HepG2 (cell line): ENCODE results near the gene CMPK2. TPM values are rescaled to one million over a fixed set of nuclear protein-coding genes. Genes with fewer than 3 reads are reported as not detected.

Experiments used
- ATAC-seq: fragments of 200-7000 bp; cut with Tn5 transposase; 3 replicates; pipeline ENCODE4 v1.9.1; 2020; ENCODE audit warnings: mild to moderate bottlenecking, moderate library complexity
- BruUV-seq: library from RNA; stranded (reverse); fragments of 400-500 nt; replicated peaks from 2 replicates; lab custom pipeline; 2021; lab: Mats Ljungman, UMichigan
- CTCF ChIA-PET: fragments of 300-600 bp; formaldehyde crosslinking; extraction: SDS; loops from one replicate; lab custom pipeline; 2021; ENCODE audit warnings: low total read pairs, inconsistent platforms, low intra/inter-chr PET ratio; lab: Yijun Ruan, JAX
- POLR2A ChIA-PET: fragments of 350-600 bp; sonication (Branson Sonifier 250); formaldehyde crosslinking; loops from one replicate; lab custom pipeline; 2020; ENCODE audit warnings: antibody characterized with exemption, inconsistent platforms; lab: Yijun Ruan, JAX
- DNase-seq: peaks from one replicate; pipeline ENCODE4 v3.0.0-alpha.2; 2015; ENCODE audit warnings: low spot score
- FAIRE-seq: peaks from 3 replicates; lab custom pipeline; 2011; peaks lifted over from hg19 to GRCh38; lab: Jason Lieb, UNC
- H2AFZ ChIP-seq: one replicate; pipeline ENCODE4 v1.6.1; 2011; ENCODE audit warnings: low read length, inconsistent platforms
- H3K27ac ChIP-seq: fragments of 300-600 bp; 3 replicates; pipeline ENCODE4 v1.8.0; 2011; ENCODE audit warnings: mixed run types, mild to moderate bottlenecking, mixed read lengths, low read length, inconsistent platforms; ENCODE audit not compliant: insufficient read depth; ENCODE audit errors: extremely low read length
- H3K27me3 ChIP-seq, 2 experiments: fragments of 200-600 bp in 1 of 2; 2 replicates in 1 of 2; 3 replicates in 1 of 2; pipeline versions ENCODE4 v1.6.0 to v1.8.0; 2011; ENCODE audit warnings: low read length in 2 of 2, mild to moderate bottlenecking in 2 of 2, moderate library complexity in 2 of 2, inconsistent platforms in 1 of 2; ENCODE audit not compliant: insufficient read depth in 2 of 2, control insufficient read depth in 1 of 2
- H3K36me3 ChIP-seq, 2 experiments: fragments of 200-600 bp in 1 of 2; replicated peaks in 1 of 2; 2 replicates in 1 of 2; 3 replicates in 1 of 2; pipeline versions ENCODE4 v1.5.1 to v1.8.0; 2011; ENCODE audit warnings: low read length in 2 of 2, inconsistent platforms in 1 of 2; ENCODE audit not compliant: insufficient read depth in 2 of 2, control insufficient read depth in 1 of 2
- H3K4me1 ChIP-seq: 2 replicates; pipeline ENCODE4 v1.5.1; 2012; ENCODE audit warnings: low read length, inconsistent platforms; ENCODE audit not compliant: insufficient read depth
- H3K4me2 ChIP-seq: 2 replicates; pipeline ENCODE4 v1.6.0; 2011; ENCODE audit warnings: low read depth, low read length, inconsistent platforms
- H3K4me3 ChIP-seq, 3 experiments: fragments of 200-600 bp in 1 of 3; sonication (generic), shearing (Covaris generic) in 1 of 3; replicated peaks in 1 of 3; 2 replicates each; pipeline ENCODE4 v1.5.1; 2011 to 2016; ENCODE audit warnings: low read length in 3 of 3, inconsistent platforms in 2 of 3, low read depth in 2 of 3, mild to moderate bottlenecking in 2 of 3, control low read depth in 1 of 3, mixed read lengths in 1 of 3; ENCODE audit not compliant: insufficient read depth in 1 of 3
- H3K79me2 ChIP-seq: one replicate; pipeline ENCODE4 v1.6.1; 2011; ENCODE audit warnings: low read length, inconsistent platforms; ENCODE audit not compliant: insufficient read depth
- H3K9ac ChIP-seq: 2 replicates; pipeline ENCODE4 v1.6.0; 2011; ENCODE audit warnings: mild to moderate bottlenecking, low read depth, low read length, inconsistent platforms; ENCODE audit not compliant: insufficient read depth
- H3K9me3 ChIP-seq: 2 replicates; pipeline ENCODE4 v1.5.1; 2012; ENCODE audit warnings: mild to moderate bottlenecking, low read length
- H4K20me1 ChIP-seq: 2 replicates; pipeline ENCODE4 v1.6.0; 2011; ENCODE audit warnings: inconsistent platforms, mild to moderate bottlenecking, low read length, moderate library complexity; ENCODE audit not compliant: insufficient read depth
- EED ChIP-seq: sonication (generic); formaldehyde crosslinking; IDR thresholded peaks from 2 replicates; pipeline ENCODE4 v1.5.0; 2020; ENCODE audit warnings: mild to moderate bottlenecking, missing genetic modification reagents
- MED13 ChIP-seq: sonication (generic); formaldehyde crosslinking; IDR thresholded peaks from 2 replicates; pipeline ENCODE4 v1.5.0; 2020; ENCODE audit warnings: missing genetic modification reagents
- MEIS1 ChIP-seq: sonication (generic); formaldehyde crosslinking; IDR thresholded peaks from 2 replicates; pipeline ENCODE4 v1.9.0; 2021; ENCODE audit warnings: mild to moderate bottlenecking, missing genetic modification reagents, moderate library complexity, borderline replicate concordance
- NAIF1 ChIP-seq: sonication (generic); formaldehyde crosslinking; IDR thresholded peaks from 2 replicates; pipeline ENCODE4 v1.5.0; 2020; ENCODE audit warnings: mild to moderate bottlenecking, missing genetic modification reagents, borderline replicate concordance
- USF2 ChIP-seq, 2 experiments: sonication (generic) in 1 of 2; formaldehyde crosslinking in 1 of 2; IDR thresholded peaks; 2 replicates each; pipeline versions ENCODE4 v1.5.1 to v1.6.1; 2011 to 2020; ENCODE audit warnings: borderline replicate concordance in 1 of 2, low read depth in 1 of 2, low read length in 1 of 2, mild to moderate bottlenecking in 1 of 2, missing genetic modification reagents in 1 of 2, moderate library complexity in 1 of 2
- ZNF260 ChIP-seq: sonication (generic); formaldehyde crosslinking; IDR thresholded peaks from 2 replicates; pipeline ENCODE4 v1.4.0; 2020; ENCODE audit warnings: missing genetic modification reagents, low read depth, mild to moderate bottlenecking, borderline replicate concordance
- ZNF530 ChIP-seq: sonication (generic); formaldehyde crosslinking; IDR thresholded peaks from 2 replicates; pipeline ENCODE4 v1.5.0; 2020; ENCODE audit warnings: low read depth, mild to moderate bottlenecking, missing genetic modification reagents
- ZNF543 ChIP-seq: sonication (generic); formaldehyde crosslinking; IDR thresholded peaks from 2 replicates; pipeline ENCODE4 v1.4.0; 2020; ENCODE audit warnings: mild to moderate bottlenecking, missing genetic modification reagents
- ZNF589 ChIP-seq: sonication (generic); formaldehyde crosslinking; conservative IDR thresholded peaks from 2 replicates; pipeline ENCODE4 v1.8.0; 2022; ENCODE audit warnings: mild to moderate bottlenecking, moderate library complexity, missing genetic modification reagents
- ZSCAN9 ChIP-seq: IDR thresholded peaks from 2 replicates; pipeline ENCODE4 v1.6.1; 2016; ENCODE audit warnings: borderline replicate concordance
- WGBS: methylation state at CpG from one replicate; pipeline ENCODE4 v1.1.6; 2017; ENCODE audit warnings: low lambda C conversion rate; 5-methylcytosine and 5-hydroxymethylcytosine counted together
- in situ Hi-C: cut with HindIII; loops from 2 replicates; pipeline ENCODE4 v1.10.0; 2017; ENCODE audit warnings: low pct_unique_long_range_greater_than_20kb; ENCODE audit not compliant: extremely low pct_ligation_motif_present
- intact Hi-C: fragments of 100-400 bp; cut with micrococcal nuclease; formaldehyde crosslinking; loops from one replicate; pipeline ENCODE4 v1.10.0; 2022; ENCODE audit not compliant: unreplicated experiment
- polyA plus RNA-seq, 8 experiments: library from polyadenylated mRNA; depleted of rRNA in 3 of 8; stranded (reverse) in 7 of 8; unstranded in 1 of 8; fragments of >200 nt; fragmentation: Illumina TruSeq in 4 of 8; extraction: Trizol in 4 of 8; gene quantifications; 2 replicates each; pipeline versions ENCODE4 v1.2.1 to v1.2.3, GENCODE V29; 2011 to 2016; ENCODE audit warnings: low read depth in 4 of 8, missing spikeins in 1 of 8, mixed read lengths in 1 of 8; ENCODE audit not compliant: insufficient read depth in 1 of 8
- total RNA-seq, 5 experiments: library from RNA; depleted of rRNA; stranded (reverse); fragments of >200 nt; fragmentation: Illumina TruSeq; extraction: Trizol; gene quantifications; 2 replicates each; pipeline ENCODE4 v1.2.3, GENCODE V29; 2016; ENCODE audit warnings: low read depth in 1 of 5
- TF ChIP-seq, protein P1 (sequence below): sonication (generic); formaldehyde crosslinking; IDR thresholded peaks from 2 replicates; pipeline ENCODE4 v1.5.0; 2020; ENCODE audit warnings: missing genetic modification reagents
- TF ChIP-seq, protein P2 (sequence below): sonication (generic); formaldehyde crosslinking; IDR thresholded peaks from 2 replicates; pipeline ENCODE4 v1.4.0; 2020; ENCODE audit warnings: missing genetic modification reagents

CMPK2 gene
- total and polyA plus RNA-seq, 2 of the 13 experiments (the other 11 are each of a cell fraction or from before 2014, with no cell fraction given) = 0.04 to 1.0 TPM

- WGBS = 8% methylated on average over 6 of the region's 6 CpGs
- H3K27ac ChIP-seq = no peak overlapping the region
- DNase-seq = no peak
Measured at GRCh38 chr2:6846967-6847681, 18.6 kb downstream of the CMPK2 start.

More at GRCh38 chr2:6846967-6847681, 18.6 kb downstream of the CMPK2 start:
- Histone ChIP-seq H3K79me2 (no peaks in the 10 kb centered on the region), H3K4me2 (no peak overlapping the region), H3K4me1 (no peaks in the 10 kb centered on the region), H2AFZ (no peak overlapping the region), H3K4me3 (no peak overlapping the region), H3K9me3 (peaks cover 69% of the 10 kb centered on the region), H3K36me3 (no peaks in the 10 kb centered on the region), H3K27me3 (no peaks in the 10 kb centered on the region), H4K20me1 (no peaks in the 10 kb centered on the region), H3K9ac (no peak overlapping the region)
- in situ Hi-C loops = no loop called here
- no peak for TF ChIP-seq NAIF1 (CRISPR knock-in tag)
- no peak for TF ChIP-seq ZNF530 (CRISPR knock-in tag)
- TF ChIP-seq, protein P1, sequence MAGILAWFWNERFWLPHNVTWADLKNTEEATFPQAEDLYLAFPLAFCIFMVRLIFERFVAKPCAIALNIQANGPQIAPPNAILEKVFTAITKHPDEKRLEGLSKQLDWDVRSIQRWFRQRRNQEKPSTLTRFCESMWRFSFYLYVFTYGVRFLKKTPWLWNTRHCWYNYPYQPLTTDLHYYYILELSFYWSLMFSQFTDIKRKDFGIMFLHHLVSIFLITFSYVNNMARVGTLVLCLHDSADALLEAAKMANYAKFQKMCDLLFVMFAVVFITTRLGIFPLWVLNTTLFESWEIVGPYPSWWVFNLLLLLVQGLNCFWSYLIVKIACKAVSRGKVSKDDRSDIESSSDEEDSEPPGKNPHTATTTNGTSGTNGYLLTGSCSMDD (CRISPR knock-in tag) = no peak
- TF ChIP-seq, protein P2, sequence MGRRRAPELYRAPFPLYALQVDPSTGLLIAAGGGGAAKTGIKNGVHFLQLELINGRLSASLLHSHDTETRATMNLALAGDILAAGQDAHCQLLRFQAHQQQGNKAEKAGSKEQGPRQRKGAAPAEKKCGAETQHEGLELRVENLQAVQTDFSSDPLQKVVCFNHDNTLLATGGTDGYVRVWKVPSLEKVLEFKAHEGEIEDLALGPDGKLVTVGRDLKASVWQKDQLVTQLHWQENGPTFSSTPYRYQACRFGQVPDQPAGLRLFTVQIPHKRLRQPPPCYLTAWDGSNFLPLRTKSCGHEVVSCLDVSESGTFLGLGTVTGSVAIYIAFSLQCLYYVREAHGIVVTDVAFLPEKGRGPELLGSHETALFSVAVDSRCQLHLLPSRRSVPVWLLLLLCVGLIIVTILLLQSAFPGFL (CRISPR knock-in tag) = no peak
- TF ChIP-seq ZSCAN9 (CRISPR knock-in tag) = no peak
- TF ChIP-seq MEIS1 (CRISPR knock-in tag) = no peak
- no peak for TF ChIP-seq ZNF260 (CRISPR knock-in tag)
- TF ChIP-seq ZNF543 (CRISPR knock-in tag) = no peak
- TF ChIP-seq MED13 (CRISPR knock-in tag) = no peak
- no peak for TF ChIP-seq USF2 (IDR thresholded peaks at IDR 0.05; ENCODE audit: low read depth, low read length)
- TF ChIP-seq USF2 (CRISPR knock-in tag; IDR thresholded peaks at IDR 0.05; ENCODE audit: borderline replicate concordance) = no peak
- TF ChIP-seq ZNF589 (CRISPR knock-in tag) = no peak
- TF ChIP-seq EED = no peak
- FAIRE-seq (no peak), ATAC-seq (no peak)
- ChIA-PET POLR2A (no interaction called here), CTCF (no interaction called here)
- no TSS peak for BruUV-seq
- intact Hi-C loops = no loop called here
